Testis (tissue), 3 donors: ENCODE measurements around the gene TOMM7. TPM values are rescaled to one million over a fixed set of nuclear protein-coding genes. Genes with fewer than 3 reads are reported as not detected.

Source experiments
- DNase-seq: peaks from one replicate; pipeline ENCODE4 v3.0.0-alpha.2; 2019
- H3K27ac ChIP-seq, 2 donors: fragments of 200-600 bp; sonication (generic); one replicate each; pipeline ENCODE4 v1.5.1; 2019
- H3K27me3 ChIP-seq: fragments of 200-600 bp; sonication (generic); one replicate; pipeline ENCODE4 v1.5.1; 2019
- H3K36me3 ChIP-seq: fragments of 200-600 bp; sonication (generic); one replicate; pipeline ENCODE4 v1.5.1; 2017; ENCODE audit warnings: low read depth; ENCODE audit errors: missing control alignments
- H3K4me1 ChIP-seq: fragments of 200-600 bp; sonication (generic); one replicate; pipeline ENCODE4 v1.5.1; 2019
- H3K4me3 ChIP-seq, 2 donors: fragments of 200-600 bp; sonication (generic); one replicate each; pipeline ENCODE4 v1.5.1; 2017 to 2019
- H3K9me3 ChIP-seq: fragments of 200-600 bp; sonication (generic); one replicate; pipeline ENCODE4 v1.5.1; 2017
- POLR2A ChIP-seq: fragments of 450-650 bp; IDR thresholded peaks from one replicate; pipeline ENCODE4 v1.6.1; 2017; ENCODE audit warnings: antibody characterized with exemption, mild to moderate bottlenecking, moderate library complexity
- WGBS, 2 donors: methylation state at CpG; one replicate each; pipeline ENCODE4 v1.1.5; 2018; 5-methylcytosine and 5-hydroxymethylcytosine counted together
- intact Hi-C: fragments of 100-400 bp; cut with DNase I; formaldehyde crosslinking; loops from one replicate; pipeline ENCODE4 v1.15.1; 2023; ENCODE audit warnings: low total_unique reads
- polyA plus RNA-seq: library from polyadenylated mRNA; stranded (reverse); fragments of 350-450 nt; fragmentation: Illumina TruSeq; extraction: RNeasy Lipid Tissue Mini Kit (QIAGEN cat#74804); gene quantifications from one replicate; pipeline ENCODE4 v1.2.3, GENCODE V29; 2014; ENCODE audit warnings: low read depth, low replicate concordance; ENCODE audit not compliant: insufficient read depth
- total RNA-seq, 2 donors: library from RNA; depleted of rRNA; stranded (reverse); fragments of >200 nt; gene quantifications; one replicate each; pipeline ENCODE4 v1.2.3, GENCODE V29; 2016
- TF ChIP-seq, protein P1 (sequence below), 3 experiments: fragments of 450-650 bp in 2 of 3; fragments of 200-600 bp in 1 of 3; sonication (generic) in 1 of 3; IDR thresholded peaks; one replicate each; pipeline ENCODE4 v1.5.1; 2016 to 2019; ENCODE audit warnings: antibody characterized with exemption in 3 of 3, mild to moderate bottlenecking in 2 of 3, moderate library complexity in 1 of 3

TOMM7 gene
- total and polyA plus RNA-seq, 3 donors from 2014 or later: 87.7 to 499 (median 141) TPM

GRCh38 chr7:22867589-22867988, 44.9 kb upstream of the TOMM7 start:
- intact Hi-C loops: no loop called here
- TF ChIP-seq POLR2A: no peak
- TF ChIP-seq, protein P1, sequence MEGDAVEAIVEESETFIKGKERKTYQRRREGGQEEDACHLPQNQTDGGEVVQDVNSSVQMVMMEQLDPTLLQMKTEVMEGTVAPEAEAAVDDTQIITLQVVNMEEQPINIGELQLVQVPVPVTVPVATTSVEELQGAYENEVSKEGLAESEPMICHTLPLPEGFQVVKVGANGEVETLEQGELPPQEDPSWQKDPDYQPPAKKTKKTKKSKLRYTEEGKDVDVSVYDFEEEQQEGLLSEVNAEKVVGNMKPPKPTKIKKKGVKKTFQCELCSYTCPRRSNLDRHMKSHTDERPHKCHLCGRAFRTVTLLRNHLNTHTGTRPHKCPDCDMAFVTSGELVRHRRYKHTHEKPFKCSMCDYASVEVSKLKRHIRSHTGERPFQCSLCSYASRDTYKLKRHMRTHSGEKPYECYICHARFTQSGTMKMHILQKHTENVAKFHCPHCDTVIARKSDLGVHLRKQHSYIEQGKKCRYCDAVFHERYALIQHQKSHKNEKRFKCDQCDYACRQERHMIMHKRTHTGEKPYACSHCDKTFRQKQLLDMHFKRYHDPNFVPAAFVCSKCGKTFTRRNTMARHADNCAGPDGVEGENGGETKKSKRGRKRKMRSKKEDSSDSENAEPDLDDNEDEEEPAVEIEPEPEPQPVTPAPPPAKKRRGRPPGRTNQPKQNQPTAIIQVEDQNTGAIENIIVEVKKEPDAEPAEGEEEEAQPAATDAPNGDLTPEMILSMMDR (IDR thresholded peaks at IDR 0.05): no peak

GRCh38 chr7:22867003-22867402, 44.4 kb upstream of the TOMM7 start:
- Histone ChIP-seq H3K9me3 (no peaks in the 10 kb centered on the region), H3K4me1 (no peaks in the 10 kb centered on the region), H3K27me3 (no peaks in the 10 kb centered on the region), H3K27ac (no peak overlapping the region), H3K4me3 (no peak overlapping the region), H3K36me3 (no peaks in the 10 kb centered on the region)
- intact Hi-C loops: no loop called here
- 62 to 66% methylated on average over 4 of the region's 4 CpGs for WGBS, 2 donors
- TF ChIP-seq, protein P1 (IDR thresholded peaks at IDR 0.05): no peak
- TF ChIP-seq POLR2A: no peak
- no peak for DNase-seq

More at GRCh38 chr7:22867589-22867988, 44.9 kb upstream of the TOMM7 start:
- Histone ChIP-seq H3K4me1 (no peaks in the 10 kb centered on the region), H3K9me3 (no peaks in the 10 kb centered on the region), H3K27me3 (no peaks in the 10 kb centered on the region), H3K4me3 (no peak overlapping the region), H3K36me3 (no peaks in the 10 kb centered on the region), H3K27ac (no peak overlapping the region)
- DNase-seq: no peak
- WGBS, 2 donors: 61 to 66% methylated on average over 2 of the region's 2 CpGs

DNA sequence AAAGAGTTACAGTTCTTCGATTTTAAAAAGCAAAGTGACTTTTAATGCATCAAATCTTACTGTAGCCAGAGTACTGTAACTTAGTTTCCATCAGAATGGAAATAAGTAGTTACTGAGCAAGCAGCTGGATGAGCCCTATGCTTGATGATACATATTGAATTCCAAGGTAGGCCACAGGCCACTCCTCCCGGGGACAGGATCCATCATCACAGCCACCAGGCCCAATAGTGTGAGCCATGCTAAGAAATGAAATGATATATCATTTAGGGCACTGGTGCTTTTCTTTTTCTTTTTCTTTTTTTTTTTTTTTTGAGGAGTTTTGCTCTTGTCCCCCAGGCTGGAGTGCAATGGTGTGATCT, 42.9 kb upstream of the TOMM7 start:
- WGBS, 2 donors: 75 to 91% methylated on average over 2 of the region's 2 CpGs
- Histone ChIP-seq H3K27me3 (no peaks in the 10 kb centered on the region), H3K36me3 (no peaks in the 10 kb centered on the region), H3K4me1 (no peaks in the 10 kb centered on the region), H3K9me3 (no peaks in the 10 kb centered on the region), H3K4me3 (no peak overlapping the region), H3K27ac (no peak overlapping the region)
- intact Hi-C loops: no loop called here
- TF ChIP-seq, protein P1 (IDR thresholded peaks at IDR 0.05): no peak
- no peak for TF ChIP-seq POLR2A
- no peak for DNase-seq

DNA sequence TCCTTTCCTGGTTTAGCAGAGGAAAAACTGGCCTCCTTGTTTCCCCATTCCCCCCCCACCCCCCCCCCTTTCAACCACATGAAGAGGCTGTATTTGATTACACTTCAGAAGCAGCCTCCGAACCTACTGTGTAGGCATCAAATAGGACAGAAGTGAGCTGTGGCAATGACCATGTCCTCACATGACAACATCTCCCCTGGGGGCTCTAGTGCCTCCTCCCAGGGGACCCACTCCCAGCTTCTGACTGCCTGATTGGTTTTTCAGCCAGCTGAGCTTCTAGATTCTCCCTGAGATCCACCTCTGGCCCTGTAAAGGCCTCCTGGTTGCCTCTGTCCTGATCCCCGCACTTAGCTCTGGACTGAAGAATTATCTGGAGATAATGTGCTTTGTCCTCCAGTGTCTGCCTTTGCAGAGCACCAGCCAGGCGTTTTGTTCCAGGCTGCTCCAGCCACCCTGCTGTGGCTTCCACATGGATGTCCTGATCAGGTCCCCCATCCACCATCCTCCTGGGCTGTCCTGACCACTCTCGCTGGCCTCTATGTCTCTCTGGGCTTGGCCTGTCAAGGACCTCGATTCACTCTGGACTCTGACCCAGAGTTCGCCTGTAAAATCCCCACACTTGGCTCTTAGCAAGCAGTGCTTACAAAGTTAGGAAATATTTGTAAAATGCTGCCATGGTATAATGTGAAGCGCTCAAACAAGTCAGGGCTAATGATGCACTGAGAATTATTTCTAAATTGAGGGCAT, 42.4 kb upstream of the TOMM7 start:
- Histone ChIP-seq H3K4me3 (no peak overlapping the region), H3K27me3 (no peaks in the 10 kb centered on the region), H3K4me1 (no peaks in the 10 kb centered on the region), H3K27ac (no peak overlapping the region), H3K9me3 (no peaks in the 10 kb centered on the region), H3K36me3 (no peaks in the 10 kb centered on the region)
- 80 to 94% methylated on average over 7 of the region's 7 CpGs for WGBS, 2 donors
- intact Hi-C loops: no loop called here
- DNase-seq: no peak
- TF ChIP-seq, protein P1 (IDR thresholded peaks at IDR 0.05): no peak
- no peak for TF ChIP-seq POLR2A

DNA sequence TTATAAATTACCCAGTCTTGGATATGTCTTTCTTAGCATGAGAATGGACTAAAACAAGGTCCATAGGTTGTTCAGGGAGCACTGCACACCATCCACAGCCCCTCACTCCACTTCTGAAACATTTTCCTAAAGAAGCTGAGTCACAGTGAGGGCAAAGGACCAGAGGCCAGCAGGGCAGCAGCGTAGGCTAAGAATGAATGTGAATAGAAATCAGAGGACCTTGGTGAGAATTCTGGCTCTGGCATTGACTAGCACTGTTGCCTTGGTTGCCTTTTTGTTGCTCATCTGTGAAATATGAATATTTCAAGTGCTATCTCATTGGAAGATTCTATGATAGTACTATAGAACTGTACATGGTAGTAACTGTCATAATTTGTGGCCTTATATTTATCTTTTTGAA, 41.7 kb upstream of the TOMM7 start:
- Histone ChIP-seq H3K36me3 (no peaks in the 10 kb centered on the region), H3K27me3 (no peaks in the 10 kb centered on the region), H3K27ac (no peak overlapping the region), H3K9me3 (no peaks in the 10 kb centered on the region), H3K4me3 (no peak overlapping the region), H3K4me1 (no peaks in the 10 kb centered on the region)
- intact Hi-C loops: no loop called here
- no peak for DNase-seq
- TF ChIP-seq, protein P1 (IDR thresholded peaks at IDR 0.05): no peak
- 93 to 97% methylated on average over 1 of the region's 1 CpG for WGBS, 2 donors
